ENCODE measurements around the gene SLC22A1. TPM values are rescaled to one million over a fixed set of nuclear protein-coding genes. Genes with fewer than 3 reads are reported as not detected.

The SLC22A1 gene
- polyA plus RNA-seq, 1 donor from 2014 or later: 0.71 TPM

DNA sequence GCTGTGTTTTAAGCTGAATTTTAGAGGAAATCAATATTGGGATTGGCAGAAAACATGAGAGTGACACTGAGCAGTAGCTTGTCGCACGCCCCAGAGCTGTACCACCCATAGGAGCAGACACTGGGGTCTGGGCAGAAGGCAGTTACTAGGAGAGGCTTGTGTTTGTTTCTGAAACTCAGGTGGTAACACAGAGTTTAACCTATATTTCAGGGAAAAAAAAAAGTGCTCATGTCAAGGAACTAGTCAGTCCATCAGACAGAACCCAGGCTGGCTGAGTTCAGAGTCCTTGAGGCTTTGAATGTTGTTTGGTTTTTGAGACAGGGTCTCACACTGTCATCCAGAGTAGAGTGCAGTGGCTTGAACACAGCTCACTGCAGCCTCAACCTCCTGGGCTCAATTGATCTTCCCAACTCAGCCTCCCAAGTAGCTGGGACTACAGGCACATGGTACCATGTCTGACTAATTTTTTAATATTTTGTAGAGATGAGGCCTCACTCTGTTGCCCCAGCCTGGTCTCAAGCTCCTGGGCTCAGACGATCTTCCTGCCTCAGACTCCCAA, 6.6 kb downstream of the SLC22A1 start:
- H3K9me3 ChIP-seq (ENCODE audit: low read length): no peaks in the 10 kb centered on the region
- H3K36me3 ChIP-seq (ENCODE audit: insufficient read depth, low read length): no peaks in the 10 kb centered on the region
- H3K4me2 ChIP-seq (ENCODE audit: low read length): no peak overlapping the region
- no peaks in the 10 kb centered on the region for H3K9me2 ChIP-seq (ENCODE audit: insufficient read depth, low read length)
- no peak overlapping the region for H3K9ac ChIP-seq (ENCODE audit: low read length)
- H3K27me3 ChIP-seq (ENCODE audit: insufficient read depth, low read depth, low read length): no peaks in the 10 kb centered on the region
- no peaks in the 10 kb centered on the region for H3K79me2 ChIP-seq (replicated peaks; ENCODE audit: insufficient read depth, low read length)
- H4K20me1 ChIP-seq (ENCODE audit: insufficient read depth): no peaks in the 10 kb centered on the region
- no peak overlapping the region for H3K27ac ChIP-seq (ENCODE audit: low read length)
- H2AFZ ChIP-seq (ENCODE audit: low read depth, low read length): no peak overlapping the region
- no peaks in the 10 kb centered on the region for H3F3A ChIP-seq (ENCODE audit: insufficient read depth, low read length, poor library complexity, severe bottlenecking)
- no peak overlapping the region for H3K4me3 ChIP-seq (ENCODE audit: low read length)
- no peak for TF ChIP-seq RAD21 (conservative IDR thresholded peaks at IDR 0.05)
- no peak for TF ChIP-seq POLR2AphosphoS5 (IDR thresholded peaks at IDR 0.05)
- TF ChIP-seq EZH2 (IDR thresholded peaks at IDR 0.05; ENCODE audit: borderline replicate concordance, insufficient read depth, low read length, poor library complexity, severe bottlenecking): no peak
- no peak for TF ChIP-seq CTCF (IDR thresholded peaks at IDR 0.05; ENCODE audit: poor library complexity, severe bottlenecking)
- TF ChIP-seq MXI1 (conservative IDR thresholded peaks at IDR 0.05; ENCODE audit: poor library complexity, severe bottlenecking): no peak
- no peak for TF ChIP-seq TAF1 (IDR thresholded peaks at IDR 0.05; ENCODE audit: low read depth)
- TF ChIP-seq REST (IDR thresholded peaks at IDR 0.05; ENCODE audit: borderline replicate concordance): no peak
- no peak for TF ChIP-seq SMC3 (conservative IDR thresholded peaks at IDR 0.05; ENCODE audit: poor library complexity)
- no peak for TF ChIP-seq EP300 (conservative IDR thresholded peaks at IDR 0.05; ENCODE audit: poor library complexity, severe bottlenecking)

- H2AFZ ChIP-seq (ENCODE audit: low read depth, low read length): no peak overlapping the region
- H3K9me3 ChIP-seq (ENCODE audit: low read length): no peaks in the 10 kb centered on the region
- H3K27me3 ChIP-seq (ENCODE audit: insufficient read depth, low read depth, low read length): no peaks in the 10 kb centered on the region
- no peaks in the 10 kb centered on the region for H3K9me2 ChIP-seq (ENCODE audit: insufficient read depth, low read length)
- H3K4me2 ChIP-seq (ENCODE audit: low read length): no peak overlapping the region
- no peak for TF ChIP-seq TAF1 (IDR thresholded peaks at IDR 0.05; ENCODE audit: low read depth)
- no peak overlapping the region for H3K27ac ChIP-seq (ENCODE audit: low read length)
- no peaks in the 10 kb centered on the region for H4K20me1 ChIP-seq (ENCODE audit: insufficient read depth)
- no peak overlapping the region for H3K4me3 ChIP-seq (ENCODE audit: low read length)
- H3K36me3 ChIP-seq (ENCODE audit: insufficient read depth, low read length): no peaks in the 10 kb centered on the region
- no peaks in the 10 kb centered on the region for H3F3A ChIP-seq (ENCODE audit: insufficient read depth, low read length, poor library complexity, severe bottlenecking)
- H3K79me2 ChIP-seq (replicated peaks; ENCODE audit: insufficient read depth, low read length): no peaks in the 10 kb centered on the region
- H3K9ac ChIP-seq (ENCODE audit: low read length): no peak overlapping the region
Measured at GRCh38 chr6:160128879-160129516, 7.4 kb downstream of the SLC22A1 start.
